Suppressor macrophage (primary cell): ENCODE data around the gene TNFRSF12A.

Experiments
- DNase-seq, 4 experiments: peaks; one replicate each; pipeline ENCODE4 v3.0.0-alpha.2; 2020 to 2022
- total RNA-seq, 17 experiments: gene quantifications; one replicate each; lab custom pipeline; 2026; ENCODE audit warnings: mixed read lengths in 6 of 17, inconsistent platforms in 3 of 17; lab: John Stamatoyannopoulos, UW

TNFRSF12A gene, protein sequence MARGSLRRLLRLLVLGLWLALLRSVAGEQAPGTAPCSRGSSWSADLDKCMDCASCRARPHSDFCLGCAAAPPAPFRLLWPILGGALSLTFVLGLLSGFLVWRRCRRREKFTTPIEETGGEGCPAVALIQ
- 1.1 to 35.1 (median 11.3) reads per million in 17 experiments for total RNA-seq

DNA sequence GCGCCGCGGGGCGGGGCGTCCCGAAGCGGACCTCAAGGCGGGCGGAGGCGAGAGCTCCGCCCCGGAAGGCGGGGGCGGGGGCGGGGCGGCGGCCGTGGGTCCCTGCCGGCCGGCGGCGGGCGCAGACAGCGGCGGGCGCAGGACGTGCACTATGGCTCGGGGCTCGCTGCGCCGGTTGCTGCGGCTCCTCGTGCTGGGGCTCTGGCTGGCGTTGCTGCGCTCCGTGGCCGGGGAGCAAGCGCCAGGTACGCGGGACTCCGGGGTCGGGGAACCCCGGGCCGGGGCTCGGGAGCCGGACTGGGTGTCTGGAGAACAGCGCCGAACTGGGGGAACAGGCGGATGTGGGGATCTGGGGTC, at the start of gene TNFRSF12A:
TSS of gene TNFRSF12A (plus strand) at position 122 of the 357 bp plus-strand sequence. CDS start at position 152, 30 bp downstream.
- peak; percentile 86 to 96 (median 91) for DNase-seq

DNA sequence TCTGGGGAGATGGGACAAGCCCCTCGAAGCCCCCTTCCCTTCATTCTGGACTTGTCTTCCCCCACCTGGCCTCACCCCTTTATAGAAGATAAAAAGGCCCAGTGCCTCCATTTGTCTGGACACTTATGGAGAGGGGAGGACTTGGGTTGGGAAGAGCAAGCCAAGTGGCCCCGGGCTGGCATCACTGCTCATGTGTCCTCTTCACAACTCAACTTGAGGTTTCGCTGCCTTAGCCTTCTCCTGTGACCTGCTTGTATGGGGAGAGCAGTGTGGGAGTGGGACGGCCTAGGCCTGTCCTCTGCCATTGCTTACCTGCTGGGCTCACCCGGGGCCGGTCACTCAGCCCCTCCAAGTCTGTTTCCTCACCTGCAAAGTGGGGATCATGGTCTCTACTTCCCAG, 49.6 kb upstream of the TNFRSF12A start:
- no peak for DNase-seq

DNA sequence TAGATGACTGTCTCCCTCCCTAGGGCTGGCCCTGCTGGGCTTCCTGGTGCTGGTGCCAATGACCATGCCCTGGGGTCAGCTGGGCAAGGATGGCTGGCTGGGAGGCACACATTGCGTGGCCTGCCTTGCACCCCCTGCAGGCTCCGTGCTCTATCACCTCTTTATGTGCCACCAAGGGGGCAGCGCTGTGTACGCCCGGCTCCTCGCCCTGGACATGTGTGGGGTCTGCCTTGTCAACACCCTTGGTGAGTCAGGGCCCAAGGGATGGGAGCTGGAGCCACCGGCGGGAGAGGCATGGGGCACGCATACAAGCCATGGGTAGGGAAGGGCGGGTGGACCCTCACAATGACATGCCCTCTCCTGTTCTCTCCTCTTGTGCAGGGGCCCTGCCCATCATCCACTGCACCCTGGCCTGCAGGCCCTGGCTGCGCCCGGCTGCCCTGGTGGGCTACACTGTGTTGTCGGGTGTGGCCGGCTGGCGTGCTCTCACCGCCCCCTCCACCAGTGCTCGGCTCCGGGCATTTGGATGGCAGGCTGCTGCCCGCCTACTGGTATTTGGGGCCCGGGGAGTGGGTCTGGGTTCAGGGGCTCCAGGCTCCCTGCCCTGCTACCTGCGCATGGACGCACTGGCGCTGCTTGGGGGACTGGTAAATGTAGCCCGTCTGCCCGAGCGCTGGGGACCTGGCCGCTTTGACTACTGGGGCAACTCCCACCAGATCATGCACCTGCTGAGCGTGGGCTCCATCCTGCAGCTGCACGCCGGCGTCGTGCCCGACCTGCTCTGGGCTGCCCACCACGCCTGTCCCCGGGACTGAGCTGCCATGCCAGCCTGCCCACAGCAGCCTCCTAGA, 48.8 kb upstream of the TNFRSF12A start:
- DNase-seq: no peak

DNA sequence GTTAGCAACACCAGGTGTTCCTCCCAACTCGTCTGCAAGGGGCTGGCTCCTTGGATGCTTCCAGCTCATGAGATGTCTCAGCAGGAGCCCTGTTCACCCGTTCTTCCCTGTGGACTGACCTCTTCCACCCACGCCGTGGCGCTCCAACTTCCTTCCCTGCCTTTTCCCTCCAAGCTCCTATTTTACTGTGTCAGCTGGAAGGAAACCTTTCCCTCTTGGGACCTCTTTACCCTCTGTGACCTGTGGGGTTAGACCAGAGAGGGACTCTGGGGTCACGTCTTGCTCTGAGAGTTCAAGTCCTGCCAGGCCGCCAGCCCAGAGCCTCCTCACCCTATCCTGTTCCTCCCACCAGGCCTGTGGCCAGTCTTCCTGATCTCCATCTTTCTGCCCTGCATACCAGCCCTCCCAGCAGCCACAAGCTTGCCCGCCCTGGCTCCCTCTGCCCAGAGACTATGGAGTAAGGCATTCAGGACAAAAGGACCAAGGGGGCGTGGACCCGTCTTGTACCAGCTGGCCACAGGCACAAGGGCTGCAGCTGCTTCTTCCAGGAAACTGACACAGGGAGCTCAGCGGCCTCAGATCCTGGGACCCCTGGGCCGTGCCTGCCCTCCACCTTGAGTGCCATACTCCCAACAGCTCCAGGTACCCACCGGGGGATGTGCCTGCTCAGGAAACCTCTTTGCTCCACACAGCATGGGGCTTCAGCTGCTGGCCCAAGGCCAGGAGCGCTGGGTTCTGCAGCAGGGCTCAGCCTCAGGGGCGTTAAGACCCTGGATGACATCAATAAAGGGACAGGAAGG, 48.0 kb upstream of the TNFRSF12A start:
- no peak for DNase-seq

DNA sequence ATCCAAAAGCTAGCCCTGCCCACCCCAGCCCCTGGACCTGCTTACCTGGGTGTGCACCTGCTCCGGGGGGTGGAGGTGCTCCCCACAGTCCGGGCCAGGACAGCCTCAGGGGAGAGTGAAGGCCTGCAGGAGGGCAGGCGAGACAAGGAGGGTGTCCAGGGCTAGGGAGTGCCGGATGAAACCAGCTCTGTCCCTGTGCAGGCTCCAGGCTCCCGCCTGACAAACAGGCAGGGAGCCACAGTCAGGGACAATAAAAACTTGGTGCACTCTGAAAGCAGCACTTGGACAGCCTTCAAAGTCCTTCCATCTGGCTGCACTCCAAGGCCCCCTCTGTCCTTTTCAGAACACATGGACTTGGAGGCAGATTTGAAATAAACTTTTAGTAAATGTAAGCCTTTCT, 47.1 kb upstream of the TNFRSF12A start:
- DNase-seq: no peak

DNA sequence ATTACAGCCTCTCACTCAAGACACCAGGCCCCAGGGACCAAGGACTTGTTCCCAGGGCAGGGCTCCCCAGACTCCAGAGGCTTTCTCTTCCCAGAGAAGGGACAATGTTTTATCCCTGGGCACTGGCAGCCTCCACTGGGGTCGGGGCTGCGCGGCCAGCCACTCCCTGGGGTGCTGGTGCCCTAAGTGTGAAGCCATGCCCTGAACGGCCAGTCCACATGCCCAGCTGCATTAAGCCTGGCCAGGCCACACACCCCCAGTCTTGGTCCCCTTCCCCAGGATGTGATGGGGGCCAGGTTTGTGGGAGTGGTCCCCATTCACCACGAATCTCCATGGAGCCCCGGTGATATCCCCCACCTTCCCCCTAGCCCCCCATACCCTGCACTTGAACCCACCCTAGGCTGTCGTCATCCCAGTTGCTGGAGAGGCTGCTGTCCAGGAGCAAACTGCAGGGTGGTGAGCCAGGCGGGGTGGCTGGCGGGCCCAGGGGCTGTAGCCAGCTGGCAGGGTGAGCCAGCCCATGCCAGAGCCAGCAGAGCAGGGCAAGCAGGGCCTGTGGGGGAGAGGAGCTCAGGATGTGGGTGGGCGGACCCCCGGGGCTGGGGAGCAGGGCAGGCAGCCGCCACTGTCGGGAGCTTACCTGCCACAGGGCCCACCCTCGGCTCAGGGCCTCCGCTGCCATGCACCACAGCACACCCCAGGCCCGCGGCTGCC, 46.4 kb upstream of the TNFRSF12A start:
- no peak for DNase-seq

DNA sequence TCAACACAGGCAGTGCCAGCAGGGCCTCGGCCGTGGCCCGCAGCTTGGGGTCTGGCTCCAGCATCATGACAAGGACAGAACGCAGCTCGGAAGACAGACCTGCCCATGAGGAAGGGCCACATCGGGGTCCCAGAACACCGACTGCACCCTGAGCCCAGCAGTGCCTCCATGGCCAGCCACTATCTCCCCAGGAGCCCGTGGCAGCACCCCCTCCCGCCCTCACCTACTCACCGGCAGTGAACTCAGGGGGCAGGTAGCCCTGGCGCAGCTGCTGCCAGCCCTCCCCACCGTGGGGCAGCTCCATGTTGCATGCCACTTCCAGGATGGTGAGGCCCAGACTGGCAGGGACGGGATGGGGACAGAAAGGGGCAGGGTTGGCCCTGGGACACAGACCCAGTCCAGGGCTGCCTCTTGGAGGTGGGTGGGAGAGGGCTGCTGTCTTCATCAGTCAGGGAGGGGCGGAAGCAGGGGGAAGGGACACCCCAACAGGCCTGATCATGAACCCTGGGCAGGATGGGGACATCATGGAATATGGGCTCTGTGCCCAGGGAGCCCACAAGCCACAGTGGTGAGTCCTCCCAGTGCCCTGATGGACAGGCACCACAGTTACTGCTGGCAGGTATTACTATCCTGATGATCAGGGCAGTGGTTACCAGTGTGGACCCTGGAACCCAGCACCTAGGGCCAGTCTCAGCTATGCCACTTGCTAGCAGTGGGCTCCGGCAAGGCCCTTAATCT, 45.7 kb upstream of the TNFRSF12A start:
- no peak for DNase-seq

DNA sequence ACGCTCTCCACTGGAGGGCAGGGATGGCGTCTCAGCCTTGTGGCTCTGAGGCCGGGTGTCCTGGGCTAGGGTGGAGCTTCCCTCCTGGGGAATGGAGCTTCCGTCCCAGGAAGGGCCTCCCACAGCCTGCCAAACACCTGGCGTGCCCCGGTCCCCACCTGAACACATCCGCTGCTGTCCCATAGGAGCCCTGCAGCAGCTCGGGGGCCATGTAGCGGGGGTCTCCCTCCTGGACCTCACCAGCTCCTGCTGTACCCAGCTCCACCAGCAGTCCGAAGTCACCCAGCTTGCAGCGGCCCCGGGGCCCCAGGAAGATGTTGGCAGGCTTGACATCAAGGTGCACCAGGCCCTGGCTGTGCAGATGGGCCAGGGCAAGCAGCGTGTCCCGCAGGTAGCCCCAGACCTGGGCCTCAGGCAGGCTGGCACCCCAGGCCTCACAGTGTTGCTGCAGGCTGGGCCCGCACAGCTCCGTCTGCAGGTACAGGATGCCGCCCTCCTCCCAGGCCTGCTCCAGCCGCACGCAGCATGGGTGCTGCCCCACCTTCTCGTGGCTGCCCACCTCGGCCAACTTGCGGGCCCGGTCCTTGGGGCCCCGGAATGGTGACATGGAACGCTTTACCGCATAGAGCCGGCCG, 44.9 kb upstream of the TNFRSF12A start:
- no peak for DNase-seq

DNA sequence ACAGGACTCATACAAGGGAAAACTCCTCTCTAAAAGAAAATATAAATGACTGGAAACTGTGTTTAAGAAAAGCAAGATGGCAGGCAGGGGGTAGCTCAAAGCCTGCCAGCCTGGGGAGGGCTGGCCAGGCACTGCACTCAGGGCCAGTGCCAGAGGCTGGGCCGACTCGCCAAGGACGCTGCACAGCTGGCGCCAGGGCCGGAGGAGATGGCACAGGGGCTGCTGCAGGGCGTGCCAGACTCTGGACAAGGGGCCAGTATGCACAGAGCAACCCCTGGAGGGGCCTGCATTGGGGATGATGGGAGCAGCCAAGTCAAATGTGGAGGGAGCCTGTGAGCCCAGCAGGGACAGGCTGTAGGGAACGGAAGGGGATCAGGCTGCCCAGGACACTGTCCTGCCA, 44.0 kb upstream of the TNFRSF12A start:
- no peak for DNase-seq

DNA sequence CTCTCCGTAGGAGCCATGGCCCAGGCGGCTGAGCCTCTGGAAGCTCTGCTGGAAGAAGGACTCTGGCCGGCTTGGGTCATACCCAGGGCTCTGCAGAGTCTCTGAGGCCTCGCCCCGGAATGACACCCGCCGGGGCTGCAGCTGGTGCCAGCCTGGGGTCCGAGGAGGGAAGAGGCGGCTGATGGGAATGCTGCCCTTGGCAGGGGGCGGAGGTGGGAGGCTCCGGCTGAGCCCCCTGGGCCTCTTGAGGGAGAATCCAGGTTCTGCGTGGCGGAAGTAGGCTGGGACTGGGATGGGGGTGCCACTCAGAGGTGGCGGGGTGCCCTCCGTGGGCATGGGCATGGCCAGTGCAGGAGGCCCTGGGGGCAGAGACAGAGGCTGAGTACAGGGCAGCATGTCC, 43.5 kb upstream of the TNFRSF12A start:
- no peak for DNase-seq

DNA sequence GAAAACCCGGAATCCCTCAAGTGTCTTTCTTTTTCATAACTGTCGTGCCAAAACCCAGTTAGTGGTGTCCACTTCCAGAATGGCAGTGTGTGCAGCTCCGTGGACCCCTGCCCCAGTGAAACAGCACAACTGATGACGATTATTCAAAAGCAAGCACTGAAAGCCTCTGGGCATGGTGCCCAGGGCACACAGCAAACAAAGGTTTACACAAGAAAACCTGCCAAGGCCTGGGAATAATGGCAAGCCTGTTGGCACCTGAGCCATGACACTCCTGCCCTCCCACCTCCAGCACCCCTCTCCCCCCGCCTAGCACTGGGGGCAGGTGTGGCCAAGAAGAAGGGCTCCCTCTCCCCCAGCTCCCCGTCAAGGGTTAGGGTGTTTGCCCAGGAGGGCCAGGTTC, 42.7 kb upstream of the TNFRSF12A start:
- no peak for DNase-seq

DNA sequence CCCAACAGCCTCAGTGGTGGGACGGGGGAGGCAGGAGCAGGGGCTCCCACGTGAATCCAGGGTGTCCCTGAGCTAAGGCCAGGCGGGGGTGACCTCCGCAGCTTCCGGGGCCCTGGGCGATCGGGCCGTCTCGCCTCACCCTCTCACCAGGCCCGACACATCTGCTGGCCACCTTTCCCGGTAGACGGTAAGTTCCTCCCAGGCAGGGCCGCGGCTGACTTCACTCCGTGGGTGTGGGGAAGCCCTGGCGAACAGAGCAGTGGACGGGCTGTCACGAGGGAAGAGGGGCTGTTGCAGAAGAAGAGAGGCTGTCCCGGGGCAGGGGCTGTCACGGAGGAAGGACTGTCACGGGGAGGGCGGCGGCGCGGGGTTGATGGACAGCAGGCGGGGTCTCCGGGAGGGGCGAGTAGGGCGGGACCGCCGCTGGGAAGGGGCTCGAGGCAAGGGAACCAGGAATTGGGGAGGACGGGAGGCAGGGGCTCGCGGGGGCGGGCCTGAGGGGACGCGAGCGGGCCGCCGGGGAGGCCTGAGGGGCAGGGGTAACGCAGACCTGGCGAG, 40.4 kb upstream of the TNFRSF12A start:
- peak; percentile 70 to 87 (median 78) for DNase-seq

DNA sequence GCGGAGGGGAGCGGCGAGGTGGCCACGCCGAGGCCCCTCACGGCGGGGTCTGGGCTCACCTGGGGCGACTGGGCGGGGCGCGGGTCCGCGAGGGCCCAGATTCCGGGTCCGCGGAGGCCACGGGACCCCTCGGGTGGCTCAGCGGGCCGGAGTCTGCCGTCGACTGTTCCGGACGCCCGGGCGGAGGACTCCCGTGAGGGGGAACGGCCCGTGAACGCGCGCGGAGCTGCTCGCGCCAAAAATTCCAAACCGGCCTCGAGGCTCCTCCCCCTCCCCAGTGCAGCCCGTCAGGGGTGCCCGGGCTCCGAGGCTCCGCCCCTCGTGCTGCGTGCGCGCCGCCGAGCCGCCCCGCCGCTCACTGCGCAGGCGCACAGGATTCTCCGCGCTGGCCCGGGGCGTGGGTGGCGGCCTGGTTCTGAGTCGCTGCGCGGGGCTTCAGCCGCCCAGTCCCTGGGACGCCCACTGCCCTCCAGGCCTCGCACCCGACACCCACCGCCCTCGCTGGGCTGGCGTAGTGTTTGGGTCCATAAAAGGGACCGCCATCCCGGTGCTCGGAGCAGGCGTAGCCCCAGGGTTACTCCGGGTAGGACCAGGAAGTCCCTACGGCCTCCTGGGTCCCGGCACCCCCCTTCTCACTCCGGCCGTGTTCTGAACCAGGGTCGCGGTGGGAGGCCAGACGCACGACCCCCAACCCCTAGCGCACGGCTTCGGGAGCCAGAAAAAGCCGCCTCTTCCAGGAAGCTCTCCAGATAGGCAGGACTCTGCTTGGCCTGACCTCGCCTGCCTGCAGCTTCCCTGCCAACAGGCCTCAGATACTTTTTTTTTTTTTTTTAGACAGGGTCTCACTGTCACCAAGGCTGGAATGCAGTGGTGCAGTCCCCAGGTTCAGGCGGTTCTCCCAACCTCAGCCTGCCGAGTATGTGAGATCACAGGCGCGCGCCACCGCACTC, 39.7 kb upstream of the TNFRSF12A start, which contains the start of gene PKMYT1:
TSS of gene PKMYT1 (minus strand) at position 220 of the 950 bp plus-strand sequence. CDS start 789 bp downstream, outside the sequence.
- peak; percentile 96 to 99 (median 98) for DNase-seq

DNA sequence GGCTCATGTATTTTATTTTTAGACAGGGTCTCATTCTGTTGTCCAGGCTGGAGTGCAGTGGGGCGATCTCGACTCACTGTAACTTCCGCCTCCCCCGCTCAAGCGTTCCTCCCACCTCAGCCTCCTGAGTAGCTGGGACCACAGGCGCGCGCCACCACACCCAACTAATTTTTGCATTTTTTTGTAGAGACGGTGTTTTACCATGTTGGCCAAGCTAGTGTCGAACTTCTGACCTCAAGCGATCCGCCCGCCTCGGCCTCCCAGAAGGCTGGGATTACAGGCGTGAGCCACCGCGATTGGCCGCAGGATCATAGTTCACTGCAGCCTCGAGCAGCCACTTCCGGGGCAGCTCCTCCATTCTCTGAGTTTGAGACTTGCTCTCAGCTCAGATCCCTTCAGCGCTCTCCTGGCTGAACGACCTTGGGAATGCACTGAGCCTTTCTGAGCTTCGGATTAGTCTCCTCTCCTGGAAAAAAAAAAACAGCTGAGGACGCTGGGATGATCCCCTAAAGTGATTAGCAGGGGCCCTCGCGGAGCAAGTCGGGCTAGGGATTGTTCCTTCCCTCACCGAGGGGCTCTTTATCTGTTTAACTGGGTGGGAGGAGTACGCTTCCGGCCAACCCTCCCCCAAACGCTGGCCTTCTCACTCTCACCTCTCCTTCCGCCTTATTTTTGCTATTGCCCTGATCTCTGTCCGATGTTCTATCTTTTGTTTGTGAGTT, 38.8 kb upstream of the TNFRSF12A start:
- DNase-seq: no peak

DNA sequence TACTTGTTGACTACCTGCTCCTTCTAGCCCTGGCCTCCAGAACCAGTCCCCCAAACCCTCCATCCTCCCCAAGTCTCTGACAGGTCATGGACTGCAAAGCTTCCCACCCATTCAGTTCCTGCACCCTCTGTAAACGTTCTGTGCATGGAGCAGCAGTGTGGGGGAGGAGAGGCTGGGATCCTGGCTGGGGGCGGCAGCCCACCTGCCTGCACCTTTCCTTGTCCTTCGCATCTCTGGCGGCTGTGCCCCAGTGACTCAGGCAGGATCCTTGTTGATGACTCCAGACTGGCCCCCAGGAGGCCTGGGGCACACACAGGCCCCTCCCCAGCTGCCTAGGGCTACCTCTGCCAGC, 38.3 kb upstream of the TNFRSF12A start:
- no peak for DNase-seq

DNA sequence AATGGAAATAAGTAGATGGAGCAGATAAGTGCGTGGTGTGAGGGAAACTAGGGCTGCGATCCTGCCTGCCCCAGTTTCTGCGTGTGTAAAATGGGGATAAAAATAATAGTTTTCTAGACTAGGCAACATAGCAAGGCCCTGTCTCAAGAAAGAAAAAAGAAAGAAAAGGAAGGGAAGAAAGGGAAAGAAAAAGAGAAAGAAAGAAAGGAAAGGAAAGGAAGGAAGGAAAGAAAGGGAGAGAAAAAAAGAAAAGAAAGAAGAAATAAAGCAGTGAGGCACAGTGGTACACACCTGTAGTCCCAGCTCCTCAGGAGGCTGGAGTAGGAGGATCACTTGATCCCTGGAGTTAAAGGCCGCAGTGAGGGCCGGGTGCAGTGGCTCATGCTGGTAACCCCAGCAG, 37.8 kb upstream of the TNFRSF12A start:
- no peak for DNase-seq

DNA sequence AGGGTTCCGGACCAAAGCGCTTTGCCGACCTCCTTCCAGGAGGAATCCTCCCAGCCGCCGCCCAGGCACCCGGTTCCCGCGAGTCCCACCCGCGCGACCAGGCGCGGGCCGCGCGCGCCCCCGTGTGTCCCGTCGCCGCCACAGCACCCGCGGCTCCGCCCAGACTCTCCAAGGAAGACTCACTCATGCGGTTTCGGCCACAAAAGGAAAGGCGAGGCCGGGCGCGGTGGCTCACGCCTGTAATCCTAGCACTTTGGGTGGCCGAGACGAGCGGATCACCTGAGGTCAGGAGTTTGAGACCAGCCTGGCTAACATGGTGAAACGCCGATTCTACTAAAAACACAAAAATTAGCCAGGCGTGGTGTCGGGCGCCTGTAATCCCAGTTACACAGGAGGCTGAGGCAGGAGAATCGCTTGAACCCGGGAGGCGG, 36.4 kb upstream of the TNFRSF12A start:
- peak; percentile 80 to 91 (median 88) for DNase-seq

DNA sequence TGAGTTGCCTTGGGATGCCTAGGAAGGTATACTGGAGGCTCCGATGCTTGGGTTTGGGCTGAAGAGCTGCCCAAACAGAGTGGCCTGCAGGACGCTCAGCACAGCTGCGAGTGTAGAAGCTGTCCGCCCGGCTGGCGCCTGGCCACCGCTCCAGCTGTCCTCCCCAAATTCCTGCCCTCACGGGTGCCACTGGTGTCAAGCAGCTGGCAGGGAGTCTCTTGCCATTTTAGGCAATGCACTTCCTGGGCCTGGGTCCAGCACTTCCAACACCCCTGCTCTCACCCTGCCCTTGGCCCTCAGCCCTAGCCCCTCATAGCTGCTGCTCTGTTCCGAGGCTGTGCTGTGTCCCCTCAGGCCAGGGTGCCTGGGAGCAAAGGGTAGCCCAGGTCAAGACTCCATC, 34.7 kb upstream of the TNFRSF12A start:
- DNase-seq: no peak

DNA sequence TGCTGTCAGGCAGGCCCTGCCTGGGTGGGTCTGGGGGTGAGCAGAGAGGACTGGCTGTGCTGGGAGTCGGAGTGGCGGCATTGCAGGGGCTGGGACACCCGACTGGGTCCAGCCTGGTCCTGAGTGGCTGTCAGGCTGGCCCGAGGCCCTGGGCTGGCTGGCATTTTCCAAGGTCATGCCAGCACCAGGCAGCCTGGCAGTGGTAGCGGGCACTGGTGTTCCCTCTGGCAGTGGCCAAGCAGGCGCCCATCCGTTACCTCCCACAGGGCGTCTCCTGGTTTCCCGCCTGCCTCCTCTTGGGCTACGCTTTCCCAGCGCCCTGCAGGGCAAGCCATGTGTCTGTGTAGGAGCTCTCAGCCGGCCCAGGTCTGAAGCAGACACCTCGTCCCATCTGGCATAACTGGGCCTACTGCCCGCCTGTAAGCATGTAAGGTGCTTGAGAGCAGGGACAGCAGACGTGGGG, 34.2 kb upstream of the TNFRSF12A start:
- DNase-seq: no peak
